Measurements from ENCODE around the gene YPEL2. TPM values are rescaled to one million over a fixed set of nuclear protein-coding genes. Genes with fewer than 3 reads are reported as not detected.

The YPEL2 gene
- total and polyA plus RNA-seq, 2 donors (not counting 3 experiments of a cell fraction or from before 2014, with no cell fraction given): 36.5 to 66.8 TPM

DNA sequence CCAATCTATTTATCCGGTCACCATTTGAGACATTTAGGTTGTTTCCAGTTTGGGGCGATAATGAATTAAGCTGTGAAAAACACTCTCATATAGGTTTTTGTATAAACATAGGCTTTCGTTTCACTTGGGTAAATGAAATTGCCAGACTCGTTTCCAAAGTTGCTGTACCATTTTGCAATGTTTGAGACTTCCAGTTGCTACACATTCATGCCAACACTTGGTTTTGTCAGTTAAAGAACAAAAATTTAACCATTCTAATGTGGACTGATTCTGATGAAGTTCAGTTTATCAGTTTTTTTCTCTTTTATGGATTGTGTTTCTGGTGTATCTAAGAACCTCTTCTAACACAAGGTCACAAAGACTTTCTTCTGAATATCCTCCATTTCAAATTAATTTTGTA is 52.4 kb downstream of the YPEL2 start:
- peaks cover 4% of the 10 kb centered on the region for H3K79me2 ChIP-seq (ENCODE audit: control insufficient read depth, insufficient read depth, low read length)
- H4K20me1 ChIP-seq (replicated peaks; ENCODE audit: control insufficient read depth, extremely low read depth, insufficient read depth, low read length): no peaks in the 10 kb centered on the region
- BruUV-seq (replicated peaks): no TSS peak
- no peak overlapping the region for H3K27ac ChIP-seq (ENCODE audit: insufficient read depth, low read depth, low read length)
- ChIA-PET POLR2A (no interaction called here), CTCF (interaction anchor here (1.2 kb wide), 1 partner anchor 54 kb away, joined by 3 read pairs; no protein-coding TSS in a partner anchor)
- no peak overlapping the region for H3K4me3 ChIP-seq (replicated peaks in 1 of 3; ENCODE audit: insufficient read depth in 1 of 3, low read depth in 1 of 3, low read length in 3 of 3)
- no peak overlapping the region for H2AFZ ChIP-seq (ENCODE audit: low read depth, low read length)
- dilution Hi-C loops (cut with MboI; ENCODE audit: extremely low pct_ligation_motif_present, low sequenced_read_pairs): no loop called here
- no peaks in the 10 kb centered on the region for H3K9me3 ChIP-seq (replicated peaks; ENCODE audit: control insufficient read depth, insufficient read depth, low read length)
- FAIRE-seq (no peak), DNase-seq (ENCODE audit: low read depth, low spot score) (no peak)
- H3K4me2 ChIP-seq (ENCODE audit: insufficient read depth, low read length): no peak overlapping the region
- no peaks in the 10 kb centered on the region for H3K9me1 ChIP-seq (replicated peaks; ENCODE audit: control insufficient read depth, extremely low read depth, insufficient read depth, low read length)
- H3K36me3 ChIP-seq (ENCODE audit: control insufficient read depth in 2 of 2, extremely low read depth in 1 of 2, insufficient read depth in 2 of 2, low read length in 2 of 2): peaks cover 2 to 11% of the 10 kb centered on the region in 2 experiments
- intact Hi-C loops (cut with micrococcal nuclease): no loop called here
- H3K9ac ChIP-seq (replicated peaks; ENCODE audit: extremely low read depth, insufficient read depth, low read length): no peak overlapping the region
- TF ChIP-seq GATA2 (IDR thresholded peaks at IDR 0.05; ENCODE audit: insufficient read depth, insufficient read length, low read depth, low read length) (no peak), POLR2A (IDR thresholded peaks at IDR 0.05; ENCODE audit: low read depth, low read length) (no peak), MYC (IDR thresholded peaks at IDR 0.05; ENCODE audit: low read depth, low read length) (no peak), POLR2AphosphoS5 (IDR thresholded peaks at IDR 0.05; ENCODE audit: insufficient read depth, low read depth, low read length) (no peak), FOS (IDR thresholded peaks at IDR 0.05; ENCODE audit: borderline replicate concordance, insufficient read depth, low read length) (no peak), JUN (IDR thresholded peaks at IDR 0.05; ENCODE audit: borderline replicate concordance, insufficient read depth, insufficient read length, low read depth) (no peak), EZH2 (IDR thresholded peaks at IDR 0.05; ENCODE audit: borderline replicate concordance, low read depth, low read length, severe bottlenecking) (no peak)
- TF ChIP-seq, protein P1, sequence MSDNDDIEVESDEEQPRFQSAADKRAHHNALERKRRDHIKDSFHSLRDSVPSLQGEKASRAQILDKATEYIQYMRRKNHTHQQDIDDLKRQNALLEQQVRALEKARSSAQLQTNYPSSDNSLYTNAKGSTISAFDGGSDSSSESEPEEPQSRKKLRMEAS (IDR thresholded peaks at IDR 0.05; ENCODE audit: insufficient read depth, insufficient read length): no peak
- TF ChIP-seq, protein P2, sequence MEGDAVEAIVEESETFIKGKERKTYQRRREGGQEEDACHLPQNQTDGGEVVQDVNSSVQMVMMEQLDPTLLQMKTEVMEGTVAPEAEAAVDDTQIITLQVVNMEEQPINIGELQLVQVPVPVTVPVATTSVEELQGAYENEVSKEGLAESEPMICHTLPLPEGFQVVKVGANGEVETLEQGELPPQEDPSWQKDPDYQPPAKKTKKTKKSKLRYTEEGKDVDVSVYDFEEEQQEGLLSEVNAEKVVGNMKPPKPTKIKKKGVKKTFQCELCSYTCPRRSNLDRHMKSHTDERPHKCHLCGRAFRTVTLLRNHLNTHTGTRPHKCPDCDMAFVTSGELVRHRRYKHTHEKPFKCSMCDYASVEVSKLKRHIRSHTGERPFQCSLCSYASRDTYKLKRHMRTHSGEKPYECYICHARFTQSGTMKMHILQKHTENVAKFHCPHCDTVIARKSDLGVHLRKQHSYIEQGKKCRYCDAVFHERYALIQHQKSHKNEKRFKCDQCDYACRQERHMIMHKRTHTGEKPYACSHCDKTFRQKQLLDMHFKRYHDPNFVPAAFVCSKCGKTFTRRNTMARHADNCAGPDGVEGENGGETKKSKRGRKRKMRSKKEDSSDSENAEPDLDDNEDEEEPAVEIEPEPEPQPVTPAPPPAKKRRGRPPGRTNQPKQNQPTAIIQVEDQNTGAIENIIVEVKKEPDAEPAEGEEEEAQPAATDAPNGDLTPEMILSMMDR (IDR thresholded peaks at IDR 0.05; ENCODE audit: extremely low read depth in 1 of 2, insufficient read depth in 1 of 2, low read depth in 1 of 2, low read length in 2 of 2): no peak
- no peaks in the 10 kb centered on the region for H3K27me3 ChIP-seq (ENCODE audit: control insufficient read depth in 2 of 2, insufficient read depth in 2 of 2, low read length in 2 of 2)
- peaks cover 25% of the 10 kb centered on the region for H3K4me1 ChIP-seq (ENCODE audit: control insufficient read depth, extremely low read depth, insufficient read depth, low read length)
